Endothelial cell of umbilical vein (primary cell): Measurements from ENCODE around the gene LAMB4. TPM values are rescaled to one million over a fixed set of nuclear protein-coding genes. Genes with fewer than 3 reads are reported as not detected.

Experiments used
- BruUV-seq: library from RNA; stranded (reverse); fragments of 400-500 nt; replicated peaks from 2 replicates; lab custom pipeline; 2021; lab: Mats Ljungman, UMichigan
- CTCF ChIA-PET: fragments of 300-600, 350-600 bp; sonication (Branson Sonifier 250); formaldehyde crosslinking; loops from one replicate; lab custom pipeline; 2021; ENCODE audit warnings: antibody characterized with exemption, inconsistent platforms; lab: Charles Lee
- POLR2A ChIA-PET: fragments of 300-600, 350-600 bp; sonication (Branson Sonifier 250); formaldehyde crosslinking; loops from one replicate; lab custom pipeline; 2021; ENCODE audit warnings: antibody characterized with exemption, inconsistent platforms; lab: Charles Lee
- DNase-seq: peaks from one replicate; pipeline ENCODE4 v3.0.0-alpha.2; 2011; ENCODE audit warnings: low read depth, low spot score
- FAIRE-seq: peaks from 2 replicates; lab custom pipeline; 2011; peaks lifted over from hg19 to GRCh38; lab: Jason Lieb, UNC
- H2AFZ ChIP-seq: 2 replicates; pipeline ENCODE4 v1.6.0; 2012; ENCODE audit warnings: low read depth, low read length, control low read depth, inconsistent platforms
- H3K27ac ChIP-seq: 2 replicates; pipeline ENCODE4 v1.5.1; 2011; ENCODE audit warnings: low read depth, mild to moderate bottlenecking, control low read depth, low read length, moderate library complexity; ENCODE audit not compliant: insufficient read depth
- H3K27me3 ChIP-seq, 2 experiments: 2 replicates each; pipeline versions ENCODE4 v1.6.0 to v1.6.1; 2011; ENCODE audit warnings: low read length in 2 of 2, mixed read lengths in 1 of 2; ENCODE audit not compliant: control insufficient read depth in 2 of 2, insufficient read depth in 2 of 2
- H3K36me3 ChIP-seq, 2 experiments: 2 replicates in 1 of 2; 3 replicates in 1 of 2; pipeline ENCODE4 v1.5.1; 2011; ENCODE audit warnings: low read length in 2 of 2, mild to moderate bottlenecking in 1 of 2, moderate library complexity in 1 of 2; ENCODE audit not compliant: control insufficient read depth in 2 of 2, insufficient read depth in 2 of 2; ENCODE audit errors: extremely low read depth in 1 of 2
- H3K4me1 ChIP-seq: 3 replicates; pipeline ENCODE4 v1.5.1; 2011; ENCODE audit warnings: mild to moderate bottlenecking, low read length; ENCODE audit not compliant: control insufficient read depth, insufficient read depth; ENCODE audit errors: extremely low read depth
- H3K4me2 ChIP-seq: 2 replicates; pipeline ENCODE4 v1.6.1; 2011; ENCODE audit warnings: low read length, control low read depth, mixed read lengths; ENCODE audit not compliant: insufficient read depth
- H3K4me3 ChIP-seq, 3 experiments: fragments of 200-600 bp in 1 of 3; sonication (generic), shearing (Covaris generic) in 1 of 3; replicated peaks in 1 of 3; 2 replicates each; pipeline ENCODE4 v1.5.1; 2011 to 2016; ENCODE audit warnings: control low read depth in 3 of 3, low read length in 3 of 3, mild to moderate bottlenecking in 2 of 3, inconsistent platforms in 1 of 3, low read depth in 1 of 3, moderate library complexity in 1 of 3; ENCODE audit not compliant: insufficient read depth in 1 of 3
- H3K79me2 ChIP-seq: 2 replicates; pipeline ENCODE4 v1.6.0; 2012; ENCODE audit warnings: low read length, inconsistent platforms; ENCODE audit not compliant: control insufficient read depth, insufficient read depth
- H3K9ac ChIP-seq: replicated peaks from 2 replicates; pipeline ENCODE3; 2011; ENCODE audit warnings: low read length, control low read depth; ENCODE audit not compliant: insufficient read depth; ENCODE audit errors: extremely low read depth
- H3K9me1 ChIP-seq: replicated peaks from 3 replicates; pipeline ENCODE4 v1.6.0; 2011; ENCODE audit warnings: mild to moderate bottlenecking, low read length; ENCODE audit not compliant: control insufficient read depth, insufficient read depth; ENCODE audit errors: extremely low read depth
- H3K9me3 ChIP-seq: replicated peaks from 2 replicates; pipeline ENCODE4 v1.5.1; 2012; ENCODE audit warnings: low read length, inconsistent platforms; ENCODE audit not compliant: control insufficient read depth, insufficient read depth
- H4K20me1 ChIP-seq: replicated peaks from 2 replicates; pipeline ENCODE3; 2011; ENCODE audit warnings: mild to moderate bottlenecking, low read length; ENCODE audit not compliant: control insufficient read depth, insufficient read depth; ENCODE audit errors: extremely low read depth
- EZH2 ChIP-seq: IDR thresholded peaks from 2 replicates; pipeline ENCODE4 v1.6.1; 2012; ENCODE audit warnings: borderline replicate concordance, low read depth, mild to moderate bottlenecking, moderate library complexity, low read length, inconsistent platforms; ENCODE audit not compliant: severe bottlenecking
- FOS ChIP-seq: IDR thresholded peaks from 2 replicates; pipeline ENCODE4 v1.6.1; 2011; ENCODE audit warnings: mild to moderate bottlenecking, low read length, moderate library complexity, borderline replicate concordance; ENCODE audit not compliant: insufficient read depth
- GATA2 ChIP-seq: IDR thresholded peaks from 2 replicates; pipeline ENCODE4 v1.7.0; 2011; ENCODE audit warnings: low read depth, mild to moderate bottlenecking, moderate library complexity, mixed read lengths, low read length; ENCODE audit not compliant: insufficient read length, insufficient read depth
- JUN ChIP-seq: IDR thresholded peaks from 2 replicates; pipeline ENCODE4 v1.6.1; 2011; ENCODE audit warnings: borderline replicate concordance, low read depth; ENCODE audit not compliant: insufficient read length, insufficient read depth
- MYC ChIP-seq: IDR thresholded peaks from one replicate; pipeline ENCODE4 v1.6.1; 2011; ENCODE audit warnings: mild to moderate bottlenecking, low read depth, low read length
- POLR2A ChIP-seq: IDR thresholded peaks from 2 replicates; pipeline ENCODE4 v1.6.1; 2012; ENCODE audit warnings: low read depth, mild to moderate bottlenecking, control low read depth, low read length
- POLR2AphosphoS5 ChIP-seq: IDR thresholded peaks from 2 replicates; pipeline ENCODE4 v1.6.1; 2012; ENCODE audit warnings: low read depth, mild to moderate bottlenecking, control low read depth, low read length, moderate library complexity; ENCODE audit not compliant: insufficient read depth
- dilution Hi-C: fragments of 300-500 bp; cut with MboI; formaldehyde crosslinking; loops from one replicate; pipeline ENCODE4 v1.15.0; 2019; ENCODE audit warnings: low sequenced_read_pairs; ENCODE audit not compliant: extremely low pct_ligation_motif_present
- intact Hi-C: fragments of 100-400 bp; cut with micrococcal nuclease; formaldehyde crosslinking; loops from one replicate; pipeline ENCODE4 v1.10.0; 2022
- polyA plus RNA-seq, 4 experiments: library from polyadenylated mRNA; depleted of rRNA in 3 of 4; stranded (reverse) in 3 of 4; unstranded in 1 of 4; fragments of >200 nt; gene quantifications; 2 replicates each; pipeline versions ENCODE4 v1.2.1 to v1.2.3, GENCODE V29; 2011 to 2012; ENCODE audit warnings: missing spikeins in 1 of 4
- total RNA-seq: library from RNA; stranded (reverse); gene quantifications from 2 replicates; pipeline ENCODE4 v1.2.3, GENCODE V29; 2021
- TF ChIP-seq, protein P1 (sequence below), 2 donors: IDR thresholded peaks; 1 replicate in 1 of 2; 2 replicates in 1 of 2; pipeline ENCODE4 v1.5.1; 2011; ENCODE audit warnings: low read length in 2 of 2, mild to moderate bottlenecking in 2 of 2, moderate library complexity in 2 of 2, control low read depth in 1 of 2, inconsistent platforms in 1 of 2, low read depth in 1 of 2; ENCODE audit not compliant: insufficient read depth in 1 of 2; ENCODE audit errors: extremely low read depth in 1 of 2
- TF ChIP-seq, protein P2 (sequence below): IDR thresholded peaks from 2 replicates; pipeline ENCODE4 v1.6.1; 2011; ENCODE audit not compliant: insufficient read depth, insufficient read length

The LAMB4 gene
- total and polyA plus RNA-seq, 2 donors (not counting 3 experiments of a cell fraction or from before 2014, with no cell fraction given): 0.15 to 0.20 TPM

DNA sequence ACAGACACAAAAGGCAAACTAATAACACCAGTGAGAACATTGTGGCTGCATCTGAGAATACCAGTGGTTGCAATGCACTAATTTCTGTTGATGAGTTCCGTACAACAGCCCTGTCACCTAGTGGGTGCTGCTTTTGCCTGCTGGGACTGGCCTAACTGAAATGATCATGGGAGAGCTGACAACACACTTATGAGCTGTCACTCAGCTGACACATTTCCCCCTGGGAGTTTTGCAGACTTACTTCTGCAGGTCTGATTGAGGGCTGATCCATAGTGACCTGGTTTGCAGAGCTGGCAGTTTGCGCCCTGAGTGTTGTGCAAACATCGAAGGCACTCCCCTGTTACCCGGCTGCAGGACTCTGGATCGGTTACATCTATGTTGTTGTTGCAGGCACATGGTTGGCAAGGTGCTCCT, 66.6 kb downstream of the LAMB4 start:
- Histone ChIP-seq H4K20me1 (no peaks in the 10 kb centered on the region), H3K4me3 (no peak overlapping the region), H3K4me1 (peaks cover 14% of the 10 kb centered on the region), H2AFZ (no peak overlapping the region), H3K9ac (no peak overlapping the region), H3K9me1 (no peaks in the 10 kb centered on the region), H3K36me3 (no peaks in the 10 kb centered on the region), H3K27me3 (no peaks in the 10 kb centered on the region), H3K79me2 (no peaks in the 10 kb centered on the region), H3K4me2 (no peak overlapping the region), H3K27ac (no peak overlapping the region), H3K9me3 (no peaks in the 10 kb centered on the region)
- no TSS peak for BruUV-seq
- DNase-seq (no peak), FAIRE-seq (no peak)
- no peak for TF ChIP-seq GATA2
- TF ChIP-seq MYC: no peak
- TF ChIP-seq JUN: no peak
- TF ChIP-seq, protein P1, sequence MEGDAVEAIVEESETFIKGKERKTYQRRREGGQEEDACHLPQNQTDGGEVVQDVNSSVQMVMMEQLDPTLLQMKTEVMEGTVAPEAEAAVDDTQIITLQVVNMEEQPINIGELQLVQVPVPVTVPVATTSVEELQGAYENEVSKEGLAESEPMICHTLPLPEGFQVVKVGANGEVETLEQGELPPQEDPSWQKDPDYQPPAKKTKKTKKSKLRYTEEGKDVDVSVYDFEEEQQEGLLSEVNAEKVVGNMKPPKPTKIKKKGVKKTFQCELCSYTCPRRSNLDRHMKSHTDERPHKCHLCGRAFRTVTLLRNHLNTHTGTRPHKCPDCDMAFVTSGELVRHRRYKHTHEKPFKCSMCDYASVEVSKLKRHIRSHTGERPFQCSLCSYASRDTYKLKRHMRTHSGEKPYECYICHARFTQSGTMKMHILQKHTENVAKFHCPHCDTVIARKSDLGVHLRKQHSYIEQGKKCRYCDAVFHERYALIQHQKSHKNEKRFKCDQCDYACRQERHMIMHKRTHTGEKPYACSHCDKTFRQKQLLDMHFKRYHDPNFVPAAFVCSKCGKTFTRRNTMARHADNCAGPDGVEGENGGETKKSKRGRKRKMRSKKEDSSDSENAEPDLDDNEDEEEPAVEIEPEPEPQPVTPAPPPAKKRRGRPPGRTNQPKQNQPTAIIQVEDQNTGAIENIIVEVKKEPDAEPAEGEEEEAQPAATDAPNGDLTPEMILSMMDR (IDR thresholded peaks at IDR 0.05; ENCODE audit: extremely low read depth in 1 of 2, insufficient read depth in 1 of 2, low read depth in 1 of 2, low read length in 2 of 2): no peak
- TF ChIP-seq POLR2A: no peak
- no peak for TF ChIP-seq POLR2AphosphoS5
- TF ChIP-seq, protein P2, sequence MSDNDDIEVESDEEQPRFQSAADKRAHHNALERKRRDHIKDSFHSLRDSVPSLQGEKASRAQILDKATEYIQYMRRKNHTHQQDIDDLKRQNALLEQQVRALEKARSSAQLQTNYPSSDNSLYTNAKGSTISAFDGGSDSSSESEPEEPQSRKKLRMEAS: no peak
- TF ChIP-seq EZH2: no peak
- no peak for TF ChIP-seq FOS
- dilution Hi-C loops: no loop called here
- ChIA-PET POLR2A (no interaction called here), CTCF (interaction anchor here (0.9 kb wide), 1 partner anchor 30 kb away, joined by 3 read pairs; no protein-coding TSS in a partner anchor)
- intact Hi-C loops: no loop called here
